ENCODE data around the gene GRIK5. TPM values are rescaled to one million over a fixed set of nuclear protein-coding genes. Genes with fewer than 3 reads are reported as not detected.

Gene GRIK5
- polyA plus RNA-seq, 1 donor (not counting 4 experiments of a cell fraction or from before 2014, with no cell fraction given): 0.17 TPM

DNA sequence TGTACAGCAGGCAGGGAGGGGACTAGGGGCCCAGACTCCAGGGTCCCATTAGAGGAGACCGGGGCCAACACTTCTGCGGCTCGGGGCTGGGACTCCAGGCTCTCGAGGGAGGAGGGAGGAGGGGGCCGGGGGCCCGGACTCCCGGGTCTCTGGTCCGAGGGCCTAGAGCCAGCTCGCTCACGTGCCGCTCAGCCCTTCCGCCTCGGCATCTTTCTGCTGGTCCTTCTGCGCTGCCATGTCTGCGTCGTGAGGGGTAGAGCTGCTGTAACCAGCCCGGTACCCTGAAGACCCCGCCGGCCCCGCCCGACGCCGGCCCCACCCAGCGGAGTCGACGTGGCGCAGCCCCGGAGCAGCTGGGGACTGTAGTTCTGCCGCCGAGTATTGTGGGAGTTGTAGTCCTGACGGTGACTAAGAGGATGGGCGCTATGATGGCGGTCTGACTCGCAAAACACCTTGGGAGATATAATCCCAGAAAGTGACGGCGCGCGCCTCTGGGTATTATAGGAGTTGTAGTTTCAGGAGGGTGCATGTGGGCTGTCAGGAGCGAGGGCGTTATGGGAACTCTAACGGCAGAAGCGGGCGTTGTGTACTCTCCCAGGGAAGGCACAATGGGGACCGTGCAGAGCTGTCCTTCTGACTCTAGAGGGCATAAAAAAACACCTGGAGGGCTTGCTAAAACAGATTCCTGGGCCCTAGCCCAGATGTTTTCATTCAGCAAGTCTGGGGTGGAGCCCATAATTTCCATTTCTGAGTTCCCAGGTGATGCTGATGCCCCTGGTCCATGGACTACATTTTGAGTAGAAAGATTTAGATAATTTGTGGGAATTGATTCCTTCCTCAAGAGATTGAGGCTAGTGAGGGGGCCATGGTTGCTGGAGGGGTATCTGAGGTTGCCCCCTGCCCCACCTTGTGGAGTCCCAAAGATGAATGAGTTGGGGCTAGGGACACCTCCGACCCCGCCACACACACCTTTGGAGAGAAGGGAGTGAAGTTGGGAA, 110.7 kb downstream of the GRIK5 start, which contains the start of gene RABAC1:
Gene RABAC1 (minus strand): TSS at position 266 of the 998 bp plus-strand sequence. CDS start 29 bp downstream, at position 237.
- no peaks in the 10 kb centered on the region for H3K27me3 ChIP-seq (ENCODE audit: control insufficient read depth, extremely low read depth, insufficient read depth, low read length)
- peak; percentile 70 for DNase-seq (ENCODE audit: low read depth, low spot score)
- no peaks in the 10 kb centered on the region for H3K79me2 ChIP-seq (ENCODE audit: control insufficient read depth, insufficient read depth, low read length)
- TF ChIP-seq EZH2 (IDR thresholded peaks at IDR 0.05; ENCODE audit: low read length): no peak
- TF ChIP-seq, protein P1, sequence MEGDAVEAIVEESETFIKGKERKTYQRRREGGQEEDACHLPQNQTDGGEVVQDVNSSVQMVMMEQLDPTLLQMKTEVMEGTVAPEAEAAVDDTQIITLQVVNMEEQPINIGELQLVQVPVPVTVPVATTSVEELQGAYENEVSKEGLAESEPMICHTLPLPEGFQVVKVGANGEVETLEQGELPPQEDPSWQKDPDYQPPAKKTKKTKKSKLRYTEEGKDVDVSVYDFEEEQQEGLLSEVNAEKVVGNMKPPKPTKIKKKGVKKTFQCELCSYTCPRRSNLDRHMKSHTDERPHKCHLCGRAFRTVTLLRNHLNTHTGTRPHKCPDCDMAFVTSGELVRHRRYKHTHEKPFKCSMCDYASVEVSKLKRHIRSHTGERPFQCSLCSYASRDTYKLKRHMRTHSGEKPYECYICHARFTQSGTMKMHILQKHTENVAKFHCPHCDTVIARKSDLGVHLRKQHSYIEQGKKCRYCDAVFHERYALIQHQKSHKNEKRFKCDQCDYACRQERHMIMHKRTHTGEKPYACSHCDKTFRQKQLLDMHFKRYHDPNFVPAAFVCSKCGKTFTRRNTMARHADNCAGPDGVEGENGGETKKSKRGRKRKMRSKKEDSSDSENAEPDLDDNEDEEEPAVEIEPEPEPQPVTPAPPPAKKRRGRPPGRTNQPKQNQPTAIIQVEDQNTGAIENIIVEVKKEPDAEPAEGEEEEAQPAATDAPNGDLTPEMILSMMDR (optimal IDR thresholded peaks at IDR 0.05 in 1 of 3, IDR thresholded peaks at IDR 0.05 in 1 of 3, conservative IDR thresholded peaks at IDR 0.05 in 1 of 3; ENCODE audit: extremely low read depth in 1 of 3, insufficient read depth in 2 of 3, low read length in 3 of 3): peak; percentile 3 to 29 (median 27)
- peak; percentile 83 for FAIRE-seq
- peak within 1 kb of the TSS; percentile 95 for H3K9ac ChIP-seq (ENCODE audit: control insufficient read depth, extremely low read depth, insufficient read depth, low read length)
- no peaks in the 10 kb centered on the region for H3K9me1 ChIP-seq (ENCODE audit: control insufficient read depth, extremely low read depth, insufficient read depth, low read length)
- H2AFZ ChIP-seq (ENCODE audit: control insufficient read depth, low read length): peak within 1 kb of the TSS; percentile 95
- peak within 1 kb of the TSS; percentile 82 to 95 (median 93) for H3K4me3 ChIP-seq (ENCODE audit: control insufficient read depth in 2 of 3, extremely low read depth in 1 of 3, insufficient read depth in 2 of 3, low read depth in 1 of 3, low read length in 3 of 3)
- H4K20me1 ChIP-seq (ENCODE audit: control insufficient read depth, extremely low read depth, insufficient read depth, low read length): peaks cover 7% of the 10 kb centered on the region
- peaks cover 0 to 8% of the 10 kb centered on the region in 2 experiments for H3K36me3 ChIP-seq (ENCODE audit: control insufficient read depth in 2 of 2, extremely low read depth in 1 of 2, insufficient read depth in 2 of 2, low read length in 2 of 2)
- H3K4me1 ChIP-seq (ENCODE audit: control insufficient read depth, extremely low read depth, insufficient read depth, low read length): peaks cover 14% of the 10 kb centered on the region
- peak within 1 kb of the TSS; percentile 88 for H3K4me2 ChIP-seq (ENCODE audit: control insufficient read depth, extremely low read depth, insufficient read depth, low read depth, low read length)
- dilution Hi-C loops (cut with MboI; ENCODE audit: extremely low pct_ligation_motif_present, low sequenced_read_pairs): no loop called here
- H3K9me3 ChIP-seq (ENCODE audit: control insufficient read depth, low read depth, low read length): no peaks in the 10 kb centered on the region
- H3K27ac ChIP-seq (ENCODE audit: control insufficient read depth, insufficient read depth, low read length): peak within 1 kb of the TSS; percentile 76

DNA sequence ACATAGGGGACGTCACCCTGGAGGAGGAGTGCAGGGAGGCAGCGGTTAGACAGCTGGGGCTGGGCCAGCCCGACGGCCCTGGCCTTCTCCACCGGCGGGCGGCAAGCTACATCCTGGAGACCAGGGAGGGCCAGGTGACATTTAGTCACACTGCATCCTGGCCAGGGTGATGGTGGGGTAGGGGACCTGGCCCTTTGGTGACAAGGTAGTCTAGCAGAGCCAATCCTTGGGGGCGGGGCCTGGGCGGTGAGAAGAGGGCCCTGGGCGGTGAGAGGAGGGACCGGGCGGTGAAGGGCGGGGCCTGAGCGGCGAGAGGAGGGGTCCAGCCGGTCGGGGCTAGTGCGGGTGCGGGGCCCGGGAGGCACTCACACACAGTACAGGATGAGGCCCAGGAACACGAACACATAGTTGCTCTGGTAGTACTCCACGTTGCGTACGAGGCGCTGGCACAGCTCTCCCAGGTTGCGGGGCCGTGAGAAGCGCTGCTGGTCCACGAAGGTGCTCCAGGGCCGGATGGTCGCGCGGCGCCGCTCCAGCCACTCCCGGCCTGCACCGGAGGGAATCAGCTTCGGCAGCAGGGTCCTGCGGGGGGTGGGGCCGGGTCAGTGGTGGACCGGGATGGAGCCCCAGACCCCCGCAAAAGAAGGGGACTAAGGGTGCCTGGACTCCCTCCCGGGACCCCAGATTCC, 111.5 kb downstream of the GRIK5 start:
- Histone ChIP-seq H3K4me1 (ENCODE audit: control insufficient read depth, extremely low read depth, insufficient read depth, low read length) (peaks cover 14% of the 10 kb centered on the region), H3K4me2 (ENCODE audit: control insufficient read depth, extremely low read depth, insufficient read depth, low read depth, low read length) (peak overlapping the region; percentile 88), H3K36me3 (ENCODE audit: control insufficient read depth in 2 of 2, extremely low read depth in 1 of 2, insufficient read depth in 2 of 2, low read length in 2 of 2) (peaks cover 0 to 9% of the 10 kb centered on the region in 2 experiments), H2AFZ (ENCODE audit: control insufficient read depth, low read length) (peak overlapping the region; percentile 95), H3K9me3 (ENCODE audit: control insufficient read depth, low read depth, low read length) (no peaks in the 10 kb centered on the region), H3K27ac (ENCODE audit: control insufficient read depth, insufficient read depth, low read length) (peak overlapping the region; percentile 76), H4K20me1 (ENCODE audit: control insufficient read depth, extremely low read depth, insufficient read depth, low read length) (peaks cover 7% of the 10 kb centered on the region), H3K79me2 (ENCODE audit: control insufficient read depth, insufficient read depth, low read length) (no peaks in the 10 kb centered on the region), H3K9ac (ENCODE audit: control insufficient read depth, extremely low read depth, insufficient read depth, low read length) (peak overlapping the region; percentile 95), H3K4me3 (ENCODE audit: control insufficient read depth in 2 of 3, extremely low read depth in 1 of 3, insufficient read depth in 2 of 3, low read depth in 1 of 3, low read length in 3 of 3) (peak overlapping the region; percentile 82 to 95 (median 93)), H3K9me1 (ENCODE audit: control insufficient read depth, extremely low read depth, insufficient read depth, low read length) (no peaks in the 10 kb centered on the region), H3K27me3 (ENCODE audit: control insufficient read depth, extremely low read depth, insufficient read depth, low read length) (no peaks in the 10 kb centered on the region)
- peak; percentile 44 for DNase-seq (ENCODE audit: low read depth, low spot score)
- dilution Hi-C loops (cut with MboI; ENCODE audit: extremely low pct_ligation_motif_present, low sequenced_read_pairs): no loop called here
- TF ChIP-seq, protein P1 (optimal IDR thresholded peaks at IDR 0.05 in 1 of 3, IDR thresholded peaks at IDR 0.05 in 1 of 3, conservative IDR thresholded peaks at IDR 0.05 in 1 of 3; ENCODE audit: extremely low read depth in 1 of 3, insufficient read depth in 2 of 3, low read length in 3 of 3): no peak
- TF ChIP-seq EZH2 (IDR thresholded peaks at IDR 0.05; ENCODE audit: low read length): no peak
- no peak for FAIRE-seq
